ENCODE results near the gene HNRNPA0.
A peak's percentile ranks its signal among the peaks of the same experiment; 100 is the strongest.
"Not testable (repeated sequence)": the region's sequence is repeated elsewhere in the genome, so short reads cannot be mapped to it uniquely, and the experiment has no call there.

Gene HNRNPA0

GRCh38 chr5:137754188-137754960 lies at the start of gene HNRNPA0:
Gene HNRNPA0 (minus strand): TSS chr5:137754363. CDS start chr5:137754066, 297 bp downstream.
- peak; percentile 93 for DNase-seq
- in situ Hi-C loops (cut with HindIII; ENCODE audit: low pct_ligation_motif_present, low pct_unique_long_range_greater_than_20kb, low sequenced_read_pairs): no loop called here

DNA sequence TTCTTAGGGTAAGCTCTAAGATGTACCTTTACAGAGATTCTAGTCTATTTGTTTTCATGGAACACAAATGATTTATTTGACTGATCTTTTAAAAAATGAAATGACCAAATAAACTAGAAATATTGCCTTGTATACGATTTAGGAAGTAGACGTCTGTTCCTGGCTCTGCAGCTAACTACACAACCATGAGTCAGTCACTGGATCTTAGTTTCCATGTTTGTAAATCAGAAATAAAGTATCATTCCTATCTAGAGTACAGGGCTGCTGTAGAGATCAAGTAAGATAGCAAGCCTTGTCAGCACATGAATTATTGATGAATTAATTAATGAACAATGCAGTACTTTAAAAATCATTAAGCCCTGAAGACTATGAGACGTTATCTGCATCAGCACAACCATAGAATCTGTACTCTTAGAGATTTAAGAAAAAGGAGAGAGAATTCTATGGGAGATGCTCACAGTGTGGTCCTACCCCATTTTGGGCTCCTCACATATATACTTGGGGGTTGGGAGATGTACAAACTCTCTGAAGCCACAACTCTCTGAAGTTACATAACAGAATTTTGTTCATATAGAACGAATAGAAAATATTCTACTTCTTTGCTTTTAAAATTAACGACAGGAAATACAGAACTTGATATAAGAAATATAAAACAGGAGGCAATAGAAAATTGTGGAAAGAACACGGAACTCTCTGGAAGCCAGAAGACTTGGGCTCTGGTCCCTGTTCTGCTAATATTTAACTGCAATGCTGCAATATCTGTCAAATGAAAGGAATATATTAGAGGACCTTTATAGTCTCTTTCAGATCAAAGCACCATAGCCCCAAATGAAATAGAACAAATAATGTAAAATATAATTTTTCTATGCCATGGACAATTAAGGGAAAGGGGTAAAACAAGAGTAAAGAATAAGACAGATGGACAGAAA lies 48.4 kb upstream of the HNRNPA0 start:
- DNase-seq: no peak
- in situ Hi-C loops (cut with HindIII; ENCODE audit: low pct_ligation_motif_present, low pct_unique_long_range_greater_than_20kb, low sequenced_read_pairs): no loop called here

DNA sequence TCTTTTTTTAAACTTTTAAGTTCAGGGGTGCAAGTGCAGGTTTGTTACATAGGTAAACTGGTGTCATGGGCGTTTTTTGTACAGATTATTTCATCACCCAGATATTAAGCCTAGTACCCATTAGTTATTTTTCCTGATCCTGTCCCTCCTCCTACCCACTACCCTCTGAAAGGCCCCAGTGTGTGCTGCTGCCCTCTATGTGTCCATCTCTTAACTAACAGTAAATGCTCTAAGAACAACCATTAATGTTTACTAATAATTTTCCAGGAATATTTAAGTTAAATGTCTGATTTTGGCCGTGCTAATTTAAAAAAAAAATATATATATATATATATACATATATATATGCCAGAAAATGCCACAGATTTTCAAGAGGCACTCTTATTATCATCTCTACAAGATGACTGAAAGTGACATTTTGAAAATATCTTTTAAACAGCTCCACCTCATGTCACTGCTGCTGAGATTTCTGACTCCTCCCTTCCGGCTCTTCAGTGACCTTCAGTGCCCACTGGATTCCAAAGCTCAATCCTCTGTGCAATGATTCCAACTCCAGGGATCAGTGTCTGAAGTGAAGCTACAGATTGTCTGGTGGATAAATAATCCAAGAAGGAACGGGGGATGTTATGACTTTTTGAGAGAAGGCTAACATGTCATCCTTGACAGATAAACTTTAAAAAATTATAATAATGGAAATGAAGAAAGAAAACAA lies 46.7 kb upstream of the HNRNPA0 start:
- DNase-seq: no peak
- in situ Hi-C loops (cut with HindIII; ENCODE audit: low pct_ligation_motif_present, low pct_unique_long_range_greater_than_20kb, low sequenced_read_pairs): no loop called here

DNA sequence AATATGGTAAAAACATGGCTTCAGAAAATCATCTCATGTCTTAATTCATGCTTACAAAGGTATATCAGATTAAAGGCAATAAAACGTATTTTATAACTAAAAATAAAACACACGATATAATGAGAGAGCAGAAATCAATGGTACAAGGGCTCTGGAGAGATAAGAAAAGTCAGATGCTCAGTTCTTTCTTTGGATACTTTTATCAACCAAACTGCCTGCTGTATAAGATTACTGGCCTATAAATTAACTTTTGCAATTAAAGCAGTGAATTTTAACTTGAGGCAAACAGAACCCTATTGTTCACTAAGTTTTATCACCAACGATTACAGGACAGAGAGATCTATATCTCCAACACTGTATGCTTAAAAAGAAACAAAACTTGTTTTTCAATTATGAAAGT lies 42.1 kb upstream of the HNRNPA0 start:
- no peak for DNase-seq
- in situ Hi-C loops (cut with HindIII; ENCODE audit: low pct_ligation_motif_present, low pct_unique_long_range_greater_than_20kb, low sequenced_read_pairs): no loop called here

DNA sequence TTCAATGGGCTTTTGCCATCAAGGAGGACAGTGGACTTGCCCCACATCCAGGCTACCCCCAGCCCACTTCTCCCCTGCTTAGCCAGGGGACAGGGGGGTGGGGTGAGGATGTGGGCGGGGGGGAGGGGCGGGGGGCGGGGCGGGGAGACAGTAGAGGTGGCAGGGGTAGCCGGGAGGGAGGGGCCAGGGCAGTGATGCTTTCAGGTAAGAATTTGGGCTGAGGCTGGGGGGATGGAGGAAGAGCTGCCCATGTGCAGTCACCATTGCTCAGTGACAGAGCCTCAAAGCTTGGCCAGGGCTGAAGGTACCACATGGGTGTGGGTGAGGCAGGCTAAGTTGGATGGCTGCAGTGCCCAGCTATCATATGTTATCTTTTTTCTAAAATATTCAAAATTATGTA lies 40.7 kb upstream of the HNRNPA0 start:
- no peak for DNase-seq
- in situ Hi-C loops (cut with HindIII; ENCODE audit: low pct_ligation_motif_present, low pct_unique_long_range_greater_than_20kb, low sequenced_read_pairs): no loop called here

DNA sequence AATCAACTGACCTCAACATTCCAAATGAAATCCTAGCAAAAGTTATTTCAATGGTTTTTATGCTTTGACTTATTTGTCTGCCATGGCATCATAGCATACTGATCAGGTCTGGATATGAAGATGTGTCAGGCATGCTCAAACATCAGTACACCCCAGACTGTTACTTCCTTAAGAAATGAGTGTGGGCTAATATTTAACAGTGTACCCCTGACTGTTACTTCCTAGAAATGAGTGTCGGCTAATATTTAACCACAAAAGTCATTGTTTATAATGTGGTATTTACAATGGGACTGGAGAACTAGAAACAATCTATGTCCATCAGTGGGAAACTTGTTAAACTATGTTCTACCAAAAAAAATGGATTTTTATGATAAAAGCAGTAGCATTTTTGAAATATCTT lies 38.1 kb upstream of the HNRNPA0 start:
- peak; percentile 46 for DNase-seq
- in situ Hi-C loops (cut with HindIII; ENCODE audit: low pct_ligation_motif_present, low pct_unique_long_range_greater_than_20kb, low sequenced_read_pairs): no loop called here

DNA sequence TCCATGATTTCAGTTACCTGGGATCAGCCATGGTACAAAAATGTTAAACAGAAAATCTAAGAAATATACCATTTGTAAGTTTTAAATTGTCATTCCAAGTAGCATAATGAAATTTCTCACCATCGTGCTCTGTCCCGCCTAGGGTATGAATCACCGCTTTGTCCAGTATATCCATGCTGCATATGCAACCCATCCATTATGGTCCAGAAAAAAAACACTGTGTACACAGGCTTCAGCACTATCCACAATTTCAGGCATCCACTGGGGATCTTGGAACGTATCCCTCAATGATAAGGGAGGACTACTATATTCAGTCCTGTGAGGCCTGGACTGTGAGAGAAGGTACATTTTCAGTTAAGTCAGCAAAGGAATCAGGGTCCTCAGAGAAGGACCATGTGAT lies 37.6 kb upstream of the HNRNPA0 start:
- in situ Hi-C loops (cut with HindIII; ENCODE audit: low pct_ligation_motif_present, low pct_unique_long_range_greater_than_20kb, low sequenced_read_pairs): no loop called here
- no peak for DNase-seq

DNA sequence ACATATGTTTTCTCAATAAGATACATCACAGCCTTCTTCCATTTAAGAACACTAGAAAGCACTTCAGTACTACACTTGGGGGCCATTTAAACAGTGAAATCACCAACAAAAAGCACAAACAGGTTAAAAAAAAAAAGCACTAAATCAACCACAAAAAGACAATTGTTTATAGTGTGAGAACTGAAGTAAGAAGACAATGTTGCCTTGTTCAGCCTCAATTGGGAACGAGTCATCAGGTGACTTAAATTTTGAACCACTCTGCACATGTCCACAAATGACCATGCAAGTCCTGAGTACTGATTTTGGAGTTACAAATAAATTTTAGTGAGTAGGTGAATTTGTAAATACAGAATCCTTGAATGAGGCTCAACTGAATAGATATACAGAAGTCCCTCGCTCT lies 37.2 kb upstream of the HNRNPA0 start:
- DNase-seq: no peak
- in situ Hi-C loops (cut with HindIII; ENCODE audit: low pct_ligation_motif_present, low pct_unique_long_range_greater_than_20kb, low sequenced_read_pairs): no loop called here

DNA sequence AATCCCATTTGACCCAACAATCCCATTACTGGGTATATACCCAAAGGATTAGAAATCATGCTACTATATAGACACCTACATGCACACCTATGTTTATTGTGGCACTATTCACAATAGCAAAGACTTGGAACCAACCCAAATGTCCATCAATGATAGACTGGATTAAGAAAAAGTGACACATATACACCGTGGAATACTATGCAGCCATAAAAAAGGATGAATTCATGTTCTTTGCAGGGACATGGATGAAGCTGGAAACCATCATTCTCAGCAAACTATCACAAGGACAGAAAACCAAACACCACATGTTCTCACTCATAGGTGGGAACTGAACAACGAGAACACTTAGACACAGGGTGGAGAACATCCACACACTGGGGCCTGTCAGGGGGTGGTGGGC lies 34.4 kb upstream of the HNRNPA0 start:
- DNase-seq; in situ Hi-C loops (cut with HindIII; ENCODE audit: low pct_ligation_motif_present, low pct_unique_long_range_greater_than_20kb, low sequenced_read_pairs): not testable (repeated sequence)

DNA sequence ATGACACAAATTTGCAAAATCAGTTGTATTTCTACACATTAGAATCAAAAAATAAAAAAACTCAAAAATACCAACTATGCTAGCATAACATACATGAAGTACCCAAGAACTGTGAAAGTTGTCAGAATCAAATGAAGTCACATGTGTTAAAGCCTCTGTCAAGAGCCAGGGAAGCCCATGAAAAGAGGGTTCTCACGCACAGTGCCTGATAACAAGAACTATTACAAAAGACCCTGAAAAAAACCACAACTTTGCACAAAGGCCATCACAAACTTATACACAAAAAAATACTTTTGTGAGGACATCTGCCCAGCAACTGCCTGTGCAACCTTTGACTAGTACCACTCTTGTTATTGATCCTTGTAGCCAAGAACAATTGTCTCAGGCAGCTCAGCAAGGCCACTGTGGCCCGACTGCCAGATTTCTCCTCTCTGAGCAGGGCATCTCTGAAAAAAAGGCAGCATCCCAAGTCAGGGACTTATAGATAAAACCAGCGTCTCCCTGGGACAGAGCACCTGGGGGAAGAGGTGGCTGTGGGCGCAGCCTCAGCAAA lies 28.9 kb upstream of the HNRNPA0 start:
- no peak for DNase-seq
- in situ Hi-C loops (cut with HindIII; ENCODE audit: low pct_ligation_motif_present, low pct_unique_long_range_greater_than_20kb, low sequenced_read_pairs): no loop called here

GRCh38 chr5:137782055-137782454 lies 27.9 kb upstream of the HNRNPA0 start:
- no peak for DNase-seq
- in situ Hi-C loops (cut with HindIII; ENCODE audit: low pct_ligation_motif_present, low pct_unique_long_range_greater_than_20kb, low sequenced_read_pairs): no loop called here

DNA sequence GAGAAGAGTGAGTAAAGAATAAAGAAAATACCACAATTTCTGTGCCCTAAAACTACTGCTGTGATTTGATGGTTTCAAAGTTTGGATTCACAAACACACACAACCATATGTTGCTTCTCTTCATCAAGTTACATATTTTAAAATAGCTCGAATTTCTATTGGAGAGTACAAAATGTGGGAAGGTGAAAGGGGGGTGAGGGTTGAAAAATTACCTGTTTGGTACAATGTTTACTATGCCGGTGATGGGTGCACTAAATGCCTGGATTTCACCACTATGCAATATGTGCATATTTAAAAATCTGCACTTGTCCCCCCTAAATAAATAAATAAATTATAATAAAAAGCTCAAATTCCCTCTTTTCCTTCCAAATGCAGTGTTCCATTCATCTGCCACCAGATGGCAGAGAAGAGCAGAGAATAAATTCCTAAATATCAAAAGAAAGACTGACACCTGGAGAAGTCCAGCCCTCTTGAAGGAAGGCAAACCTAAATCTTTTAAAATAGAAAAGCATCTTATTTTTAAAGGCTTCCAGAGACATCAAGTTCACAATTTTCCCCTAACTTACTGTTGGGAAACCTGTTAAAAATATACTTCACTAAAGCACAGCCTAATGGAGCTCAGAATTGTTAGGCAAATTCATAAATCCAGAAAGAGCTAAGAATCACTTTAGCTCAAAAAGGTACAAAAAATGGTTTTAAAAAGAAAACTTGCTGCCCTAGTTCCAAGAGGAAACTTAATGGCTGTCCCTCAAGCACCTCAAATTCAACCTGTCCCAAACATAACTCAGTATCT lies 24.8 kb upstream of the HNRNPA0 start:
- in situ Hi-C loops (cut with HindIII; ENCODE audit: low pct_ligation_motif_present, low pct_unique_long_range_greater_than_20kb, low sequenced_read_pairs): no loop called here
- peak; percentile 38 for DNase-seq

DNA sequence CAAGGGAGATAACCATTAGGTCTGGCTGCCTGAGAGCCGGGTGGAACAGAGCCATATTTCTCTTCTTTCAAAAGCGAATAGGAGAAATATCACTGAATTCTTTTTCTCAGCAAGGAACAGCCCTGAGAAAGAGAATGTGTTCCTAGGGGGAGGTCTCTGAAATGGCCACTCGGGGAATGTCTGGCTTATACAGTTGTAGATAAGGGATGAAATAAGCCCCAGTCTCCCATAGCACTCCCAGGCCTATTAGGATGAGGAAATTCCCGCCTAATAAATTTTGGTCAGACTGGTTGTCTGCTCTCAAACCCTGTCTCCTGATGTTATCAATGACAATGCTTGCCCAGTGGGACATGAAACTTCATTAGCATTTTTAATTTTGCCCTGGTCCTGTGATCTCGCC lies 13.8 kb upstream of the HNRNPA0 start:
- not testable (repeated sequence) for DNase-seq

GRCh38 chr5:137761566-137761965 lies 7.4 kb upstream of the HNRNPA0 start:
- in situ Hi-C loops (cut with HindIII; ENCODE audit: low pct_ligation_motif_present, low pct_unique_long_range_greater_than_20kb, low sequenced_read_pairs): no loop called here
- DNase-seq: no peak

More for the DNA sequence above, 13.8 kb upstream of the HNRNPA0 start:
- in situ Hi-C loops (cut with HindIII; ENCODE audit: low pct_ligation_motif_present, low pct_unique_long_range_greater_than_20kb, low sequenced_read_pairs): not testable (repeated sequence)

GRCh38 chr5:137760719-137761516 lies 6.8 kb upstream of the HNRNPA0 start:
- in situ Hi-C loops (cut with HindIII; ENCODE audit: low pct_ligation_motif_present, low pct_unique_long_range_greater_than_20kb, low sequenced_read_pairs): no loop called here
- no peak for DNase-seq

DNA sequence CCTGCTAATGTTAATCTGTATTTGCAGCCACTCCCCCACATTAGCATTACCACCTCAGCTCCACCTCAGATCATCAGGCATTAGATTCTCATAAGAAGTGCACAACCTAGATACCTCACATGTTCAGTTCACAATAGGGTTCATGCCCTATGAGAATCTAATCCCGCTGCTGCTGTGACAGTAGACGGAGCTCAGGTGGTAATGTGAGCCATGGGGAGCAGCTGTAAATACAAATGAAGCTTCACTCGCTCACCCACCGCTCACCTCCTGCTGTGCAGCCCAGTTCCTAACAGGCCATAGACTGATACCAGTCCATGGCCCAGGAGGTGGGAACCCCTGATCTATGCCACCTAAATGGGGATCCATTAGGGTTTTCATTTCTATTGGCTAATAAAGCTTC lies 6.1 kb upstream of the HNRNPA0 start:
- no peak for DNase-seq
- in situ Hi-C loops (cut with HindIII; ENCODE audit: low pct_ligation_motif_present, low pct_unique_long_range_greater_than_20kb, low sequenced_read_pairs): no loop called here

DNA sequence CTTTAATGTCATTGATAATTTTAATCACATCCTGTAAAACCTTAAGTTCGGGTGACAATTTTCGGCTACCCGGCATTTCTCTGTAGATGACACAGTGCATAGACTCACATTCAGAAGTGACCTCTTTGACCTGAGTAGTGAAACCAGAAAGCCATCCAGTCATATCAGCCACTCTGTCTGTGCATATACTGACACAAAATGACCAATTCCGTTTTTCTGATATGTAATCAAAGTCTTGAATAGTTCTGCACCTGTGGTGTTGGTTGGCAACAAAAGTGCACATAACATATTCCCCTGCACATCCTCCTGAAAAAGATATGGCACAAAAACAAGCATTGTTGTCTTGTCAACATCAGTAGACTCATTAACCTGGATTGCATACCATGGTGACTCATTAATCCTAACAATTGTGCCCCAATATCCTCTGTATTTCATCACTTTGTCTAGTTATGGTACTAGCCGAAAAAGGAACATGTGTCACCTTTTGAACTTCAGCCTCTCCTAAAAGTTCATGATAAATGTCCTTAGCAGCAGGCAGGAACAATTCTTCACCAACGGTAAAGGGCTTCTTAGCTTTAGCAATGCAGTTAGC lies 4.6 kb upstream of the HNRNPA0 start:
- in situ Hi-C loops (cut with HindIII; ENCODE audit: low pct_ligation_motif_present, low pct_unique_long_range_greater_than_20kb, low sequenced_read_pairs): no loop called here
- DNase-seq: no peak
